Measurements from ENCODE around the gene RILPL2.

- TF ChIP-seq POLR2A (IDR thresholded peaks at IDR 0.05; ENCODE audit: low read length) (no peak), GATA1 (IDR thresholded peaks at IDR 0.05; ENCODE audit: low read depth, low read length) (no peak)
These were observed 57.1 kb downstream of the RILPL2 start for GRCh38 chr12:123379391-123379790.

Measured in erythroblast (primary cell).